ENCODE measurements around the gene SLC29A1. TPM values are rescaled to one million over a fixed set of nuclear protein-coding genes. Genes with fewer than 3 reads are reported as not detected.

The SLC29A1 gene
- polyA plus RNA-seq, 2 of the 4 experiments (the other 2 are of a cell fraction): 45.6 to 72.3 TPM

- ChIA-PET CTCF (interaction anchor here (0.6 to 8.4 kb wide), 18 partner anchors 9 to 1658 kb away, joined by 3 to 111 read pairs (median 7); partner anchors contain the start of genes HSP90AB1, MYMX and SLC29A1), POLR2A (interaction anchor here (1.8 kb wide), 1 partner anchor 13 kb away, joined by 13 read pairs; the partner anchor contains the start of gene HSP90AB1)
- ATAC-seq (no peak), FAIRE-seq (no peak), DNase-seq (ENCODE audit: low read depth in 1 of 2, low spot score in 1 of 2) (no peak)
- peak overlapping the region in 1 of 2 experiments; percentile 77; a peak in 1 of 6 replicates for H3K27ac ChIP-seq
- TF ChIP-seq HOXB13 (CRISPR knock-in tag; IDR thresholded peaks at IDR 0.05; ENCODE audit: low read depth) (no peak), FOSB (CRISPR knock-in tag; IDR thresholded peaks at IDR 0.05) (no peak), RCOR1 (IDR thresholded peaks at IDR 0.05; ENCODE audit: low read depth, low read length) (no peak), RNF2 (IDR thresholded peaks at IDR 0.05; ENCODE audit: borderline replicate concordance, low read depth) (no peak)
- H3K4me1 ChIP-seq: peaks cover 39% of the 10 kb centered on the region
- WGBS (ENCODE audit: missing lambda C conversion rate): 92% methylated on average over 12 of the region's 14 CpGs
- no peak overlapping the region for H3K4me2 ChIP-seq
- no peak overlapping the region for H3K4me3 ChIP-seq
- no peaks in the 10 kb centered on the region for H3K9me3 ChIP-seq
Measured at GRCh38 chr6:44233567-44234100, 10.2 kb downstream of the SLC29A1 start.

GRCh38 chr6:44234101-44235025 lies 11.0 kb downstream of the SLC29A1 start:
- peak; percentile 65 for TF ChIP-seq RAD21 (conservative IDR thresholded peaks at IDR 0.05 in 1 of 2, IDR thresholded peaks at IDR 0.05 in 1 of 2)
- no peak for TF ChIP-seq CBX2 (IDR thresholded peaks at IDR 0.05; ENCODE audit: borderline replicate concordance, low read depth)
- no peak for TF ChIP-seq FOSL2 (IDR thresholded peaks at IDR 0.05)
- no peak for TF ChIP-seq FOSL2 (CRISPR knock-in tag; IDR thresholded peaks at IDR 0.05)
- no peak for TF ChIP-seq FOXS1 (CRISPR knock-in tag; IDR thresholded peaks at IDR 0.05)
- TF ChIP-seq CHD2 (IDR thresholded peaks at IDR 0.05; ENCODE audit: low read length, partially characterized antibody): no peak
- TF ChIP-seq SMC3 (IDR thresholded peaks at IDR 0.05): peak; percentile 58
- TF ChIP-seq HDAC2 (IDR thresholded peaks at IDR 0.05): no peak
- no peak for TF ChIP-seq FOSB (CRISPR knock-in tag; IDR thresholded peaks at IDR 0.05)
- no peak for TF ChIP-seq EHF (CRISPR knock-in tag; IDR thresholded peaks at IDR 0.05)
- peak; percentile 55 for TF ChIP-seq CTCF (IDR thresholded peaks at IDR 0.05)
- TF ChIP-seq ZC3H11A (IDR thresholded peaks at IDR 0.05): no peak
- no peaks in the 10 kb centered on the region for H3K9me3 ChIP-seq
- WGBS (ENCODE audit: missing lambda C conversion rate): 32% methylated on average over 5 of the region's 5 CpGs
- H3K27ac ChIP-seq: peak overlapping the region; percentile 11 to 77; a peak in 3 of 6 replicates
- DNase-seq (ENCODE audit: low read depth in 1 of 2, low spot score in 1 of 2) (peak in 1 of 2 experiments; percentile 61), FAIRE-seq (no peak), ATAC-seq (peak; percentile 42 to 69; a peak in 4 of 6 replicates)
- peak overlapping the region; percentile 25; the same call in 1 of the 3 replicates for H3K4me2 ChIP-seq
- ChIA-PET POLR2A (interaction anchor here (1.8 kb wide), 1 partner anchor 13 kb away, joined by 13 read pairs; the partner anchor contains the start of gene HSP90AB1), CTCF (interaction anchor here (0.5 to 8.4 kb wide), 31 partner anchors 10 to 1659 kb away, joined by 3 to 111 read pairs (median 5); partner anchors contain the start of genes HSP90AB1, MYMX and SLC29A1)
- H3K4me3 ChIP-seq: no peak overlapping the region
- peaks cover 39% of the 10 kb centered on the region for H3K4me1 ChIP-seq

- DNase-seq (ENCODE audit: low read depth in 1 of 2, low spot score in 1 of 2) (no peak), FAIRE-seq (no peak), ATAC-seq (no peak)
- peaks cover 39% of the 10 kb centered on the region for H3K4me1 ChIP-seq
- H3K27ac ChIP-seq: peak overlapping the region in 1 of 2 experiments; percentile 53; a peak in 2 of 6 replicates
- no peak for TF ChIP-seq MAZ (IDR thresholded peaks at IDR 0.05; ENCODE audit: borderline replicate concordance, low read depth, low read length)
- 94% methylated on average over 6 of the region's 6 CpGs for WGBS (ENCODE audit: missing lambda C conversion rate)
- H3K9me3 ChIP-seq: no peaks in the 10 kb centered on the region
- POLR2A ChIA-PET: interaction anchor here (1.8 kb wide), 1 partner anchor 12 kb away, joined by 13 read pairs; the partner anchor contains the start of gene HSP90AB1
- H3K4me2 ChIP-seq: no peak overlapping the region
- CTCF ChIA-PET: interaction anchor here (1.2 to 8.4 kb wide), 23 partner anchors 11 to 466 kb away, joined by 3 to 111 read pairs (median 7); partner anchors contain the start of genes HSP90AB1, MYMX and SLC29A1
- H3K4me3 ChIP-seq: no peak overlapping the region
Measured at GRCh38 chr6:44235269-44235668, 11.9 kb downstream of the SLC29A1 start.
